Fibroblast of lung (primary cell): Measurements from ENCODE around the gene SLC4A2.

Source experiments
- EZH2 ChIP-seq: IDR thresholded peaks from 2 replicates; pipeline ENCODE4 v1.5.1; 2012; ENCODE audit warnings: low read length, control low read depth, mild to moderate bottlenecking; ENCODE audit errors: missing control alignments
- TF ChIP-seq, protein P1 (sequence below), 2 donors: IDR thresholded peaks in 1 of 2; conservative IDR thresholded peaks in 1 of 2; 1 replicate in 1 of 2; 2 replicates in 1 of 2; pipeline ENCODE4 v1.5.1; 2011 to 2012; ENCODE audit warnings: low read length in 2 of 2, control low read depth in 1 of 2, inconsistent platforms in 1 of 2, low read depth in 1 of 2, mild to moderate bottlenecking in 1 of 2

DNA sequence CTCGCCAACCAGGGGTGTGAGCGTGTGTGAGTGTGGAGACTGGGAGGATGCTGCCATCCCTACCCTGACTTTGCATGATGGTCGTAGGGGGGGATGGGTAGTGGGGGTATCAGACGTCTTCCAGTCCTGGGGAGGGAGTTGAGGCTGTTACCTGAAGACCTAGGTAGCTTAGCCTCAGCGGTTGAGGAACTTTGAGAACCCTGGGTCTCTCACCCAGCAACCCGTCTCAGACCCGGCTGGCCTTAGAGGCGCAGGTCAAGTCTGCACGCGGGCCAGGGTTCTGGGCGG is 2.7 kb downstream of the SLC4A2 start:
- TF ChIP-seq, protein P1, sequence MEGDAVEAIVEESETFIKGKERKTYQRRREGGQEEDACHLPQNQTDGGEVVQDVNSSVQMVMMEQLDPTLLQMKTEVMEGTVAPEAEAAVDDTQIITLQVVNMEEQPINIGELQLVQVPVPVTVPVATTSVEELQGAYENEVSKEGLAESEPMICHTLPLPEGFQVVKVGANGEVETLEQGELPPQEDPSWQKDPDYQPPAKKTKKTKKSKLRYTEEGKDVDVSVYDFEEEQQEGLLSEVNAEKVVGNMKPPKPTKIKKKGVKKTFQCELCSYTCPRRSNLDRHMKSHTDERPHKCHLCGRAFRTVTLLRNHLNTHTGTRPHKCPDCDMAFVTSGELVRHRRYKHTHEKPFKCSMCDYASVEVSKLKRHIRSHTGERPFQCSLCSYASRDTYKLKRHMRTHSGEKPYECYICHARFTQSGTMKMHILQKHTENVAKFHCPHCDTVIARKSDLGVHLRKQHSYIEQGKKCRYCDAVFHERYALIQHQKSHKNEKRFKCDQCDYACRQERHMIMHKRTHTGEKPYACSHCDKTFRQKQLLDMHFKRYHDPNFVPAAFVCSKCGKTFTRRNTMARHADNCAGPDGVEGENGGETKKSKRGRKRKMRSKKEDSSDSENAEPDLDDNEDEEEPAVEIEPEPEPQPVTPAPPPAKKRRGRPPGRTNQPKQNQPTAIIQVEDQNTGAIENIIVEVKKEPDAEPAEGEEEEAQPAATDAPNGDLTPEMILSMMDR (conservative IDR thresholded peaks at IDR 0.05 in 1 of 2, IDR thresholded peaks at IDR 0.05 in 1 of 2; ENCODE audit: low read depth in 1 of 2, low read length in 2 of 2) = no peak
- no peak for TF ChIP-seq EZH2
